Measurements from ENCODE around the gene ZNF260.

ZNF260 gene

DNA sequence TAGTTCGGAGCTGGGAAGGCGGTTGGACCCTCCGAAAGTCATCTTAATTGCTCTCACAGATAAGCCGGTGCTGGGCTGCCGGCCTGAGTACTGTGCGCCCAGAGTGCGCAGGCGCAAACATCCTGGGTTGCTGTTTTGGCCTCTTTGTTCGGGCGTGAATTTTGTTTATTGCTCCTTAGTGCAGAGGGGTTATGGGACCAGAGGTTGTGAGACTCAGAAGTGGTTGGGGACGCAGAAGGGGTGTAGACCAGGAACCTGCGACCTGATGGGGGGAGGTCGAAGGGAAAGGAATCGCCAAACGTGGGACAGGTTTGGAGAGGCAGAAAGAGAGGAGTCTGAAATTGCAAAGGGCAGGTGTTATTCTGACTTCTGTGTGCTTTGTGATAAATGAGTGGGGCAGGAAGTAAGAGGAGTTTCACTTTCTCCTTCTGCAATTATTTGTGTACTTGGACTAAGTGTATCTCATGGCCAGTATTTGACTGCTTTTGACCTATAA is 38.1 kb downstream of the ZNF260 start:
- DNase-seq: no peak

DNA sequence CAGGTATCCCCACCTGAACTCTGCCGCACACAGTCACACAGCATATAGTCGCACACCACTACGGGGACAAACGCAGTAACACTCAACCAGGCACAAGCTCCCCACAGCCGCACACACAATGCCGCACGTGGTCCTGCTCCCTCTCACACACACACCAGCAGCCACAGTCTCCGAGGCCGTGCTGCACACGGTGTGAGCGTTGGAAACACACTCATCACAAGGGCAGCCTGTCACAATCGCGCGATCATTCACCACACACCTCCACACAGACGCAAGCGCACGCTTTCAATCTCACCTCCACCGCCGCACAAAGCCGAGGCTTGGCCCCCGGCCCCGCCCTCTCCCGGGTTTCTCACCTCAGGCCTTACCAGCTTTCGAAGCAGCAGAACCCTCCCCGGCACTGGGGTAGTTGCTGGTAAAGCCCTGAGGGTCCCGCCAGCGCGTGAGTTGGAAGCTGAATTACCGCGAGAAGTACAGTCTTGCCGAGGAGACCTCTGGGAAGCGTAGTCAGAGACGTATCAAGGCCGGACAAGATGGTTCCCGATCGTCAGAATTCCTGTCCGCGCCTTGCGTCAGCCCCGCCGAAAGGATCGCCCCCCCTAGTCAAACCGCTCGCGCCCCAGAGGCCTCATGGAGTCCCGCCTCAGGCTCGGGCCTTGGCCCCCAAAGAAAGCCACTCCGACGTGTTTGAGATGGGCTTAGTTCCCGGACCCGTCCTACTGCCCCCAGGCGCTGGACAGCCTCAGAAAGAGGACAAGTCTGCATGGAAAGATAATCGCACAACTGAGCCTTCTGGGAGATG is 38.8 kb downstream of the ZNF260 start, which contains the start of gene ZNF566:
Gene ZNF566 (minus strand): TSS at position 444 of the 802 bp plus-strand sequence. CDS start 13,004 bp downstream, outside the sequence.
- DNase-seq: peak; percentile 51 to 98 (median 92)

DNA sequence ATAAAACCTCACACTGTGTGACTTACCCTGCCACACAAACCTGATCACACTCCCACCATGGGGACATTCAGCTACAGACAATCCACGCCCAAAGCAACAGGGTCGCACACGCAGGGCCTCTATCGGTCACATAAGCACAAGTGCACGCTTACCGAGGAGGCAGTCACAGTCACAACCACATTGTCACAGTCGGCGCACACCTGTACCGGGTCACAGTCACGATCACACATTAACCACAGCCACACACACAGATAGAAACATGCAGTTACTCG is 39.3 kb downstream of the ZNF260 start:
- peak in 2 of 14 donors; percentile 46 to 64 for DNase-seq

DNA sequence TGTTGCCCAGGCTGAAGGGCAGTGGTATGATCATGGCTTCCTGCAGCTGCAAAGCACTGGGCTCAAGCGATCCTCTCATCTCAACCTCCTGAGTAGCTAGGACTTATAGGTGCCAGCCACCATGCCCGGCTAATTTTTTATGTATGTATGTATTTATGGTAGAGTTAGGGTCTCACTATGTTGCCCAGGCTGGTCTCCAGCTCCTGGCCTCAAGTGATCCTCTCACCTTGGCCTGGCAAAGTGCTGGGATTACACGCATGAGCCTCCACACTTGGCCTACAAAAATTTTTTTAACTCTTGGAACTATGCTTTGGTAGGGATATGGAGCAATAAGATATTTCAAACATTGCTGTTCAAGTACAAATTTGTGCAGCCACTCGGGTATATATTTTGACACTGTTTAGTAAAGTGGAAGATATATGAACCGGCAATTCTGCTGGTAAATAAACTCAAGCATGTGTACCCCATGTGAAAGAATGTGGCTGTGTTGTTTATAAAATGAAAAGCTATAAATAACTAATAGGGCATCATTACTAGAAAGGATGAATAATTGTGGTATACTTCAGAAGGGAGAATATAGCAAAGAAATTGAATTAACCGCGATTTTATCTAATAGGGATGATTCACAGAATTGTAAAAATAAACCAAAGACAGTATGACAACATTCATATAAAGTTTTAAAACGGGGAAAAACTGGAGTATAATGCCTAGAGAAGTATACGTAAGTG is 39.8 kb downstream of the ZNF260 start:
- no peak for DNase-seq

DNA sequence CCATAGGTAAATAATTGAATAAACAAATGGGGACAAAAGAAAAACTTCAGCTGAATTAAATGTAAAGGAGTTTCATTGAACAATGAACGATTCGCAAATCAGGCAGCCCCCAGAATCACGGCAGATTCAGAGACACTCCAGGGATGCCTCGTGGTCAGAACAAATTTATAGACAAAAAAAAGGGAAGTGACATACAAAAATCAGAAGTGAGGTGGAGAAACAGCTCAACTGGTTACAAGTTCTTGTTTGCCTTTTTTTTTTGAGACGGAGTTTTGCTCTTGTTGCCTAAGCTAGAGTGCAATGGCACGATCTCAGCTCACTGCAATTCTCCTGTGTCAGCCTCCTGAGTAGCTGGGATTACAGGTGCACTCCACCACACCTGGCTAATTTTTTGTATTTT is 44.4 kb downstream of the ZNF260 start:
- DNase-seq: no peak

DNA sequence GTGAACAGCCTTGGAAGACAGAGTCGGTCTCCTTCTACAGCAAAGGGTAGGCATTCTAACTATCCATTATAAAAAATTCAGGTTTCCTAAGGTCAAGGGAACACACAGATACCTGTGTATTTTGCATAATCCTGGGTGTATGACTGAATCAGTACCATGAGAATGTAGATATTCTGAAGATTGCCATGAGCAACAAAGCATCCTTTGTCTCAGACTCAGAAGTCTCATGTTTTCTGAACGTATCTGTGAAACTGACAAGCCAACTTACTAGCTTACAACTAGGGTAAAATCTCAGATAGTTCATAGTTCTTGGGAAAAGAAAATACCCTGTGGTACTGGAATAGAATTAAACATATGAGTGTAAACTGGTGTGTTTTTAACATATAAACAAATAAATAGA is 45.2 kb downstream of the ZNF260 start:
- DNase-seq: no peak

Measured in C1 segment of cervical spinal cord (tissue), 14 donors.